HEK293 (cell line): ENCODE results near the gene TMEM170B.

Source experiments
- GLI4 ChIP-seq: fragments of 450-650 bp; formaldehyde crosslinking; IDR thresholded peaks from 2 replicates; pipeline ENCODE4 v1.5.1; 2016; ENCODE audit warnings: missing biosample characterization, missing genetic modification characterization
- GLIS2 ChIP-seq: fragments of 450-650 bp; formaldehyde crosslinking; IDR thresholded peaks from 2 replicates; pipeline ENCODE4 v1.5.1; 2016; ENCODE audit warnings: missing biosample characterization, missing genetic modification characterization
- HOXD13 ChIP-seq: sonication (generic); formaldehyde crosslinking; IDR thresholded peaks from 2 replicates; pipeline ENCODE4 v1.8.0; 2022; ENCODE audit warnings: missing genetic modification reagents, borderline replicate concordance
- KLF16 ChIP-seq: fragments of 450-650 bp; formaldehyde crosslinking; IDR thresholded peaks from 2 replicates; pipeline ENCODE4 v1.5.1; 2017; ENCODE audit warnings: missing biosample characterization, missing genetic modification characterization
- PATZ1 ChIP-seq: fragments of 450-650 bp; formaldehyde crosslinking; IDR thresholded peaks from 2 replicates; pipeline ENCODE4 v1.5.1; 2016; ENCODE audit warnings: missing biosample characterization, missing genetic modification characterization
- SCRT2 ChIP-seq: fragments of 450-650 bp; formaldehyde crosslinking; IDR thresholded peaks from 2 replicates; pipeline ENCODE4 v1.5.1; 2016; ENCODE audit warnings: missing biosample characterization, missing genetic modification characterization
- SP2 ChIP-seq: fragments of 450-650 bp; formaldehyde crosslinking; IDR thresholded peaks from 2 replicates; pipeline ENCODE4 v1.5.1; 2016; ENCODE audit warnings: missing biosample characterization, missing genetic modification characterization
- ZBTB20 ChIP-seq: fragments of 450-650 bp; formaldehyde crosslinking; IDR thresholded peaks from 2 replicates; pipeline ENCODE4 v1.5.1; 2016; ENCODE audit warnings: missing biosample characterization, missing genetic modification characterization
- ZBTB7A ChIP-seq: fragments of 450-650 bp; formaldehyde crosslinking; IDR thresholded peaks from 2 replicates; pipeline ENCODE4 v1.5.1; 2016; ENCODE audit warnings: low read depth, missing biosample characterization, missing genetic modification characterization
- ZBTB8A ChIP-seq: fragments of 450-650 bp; formaldehyde crosslinking; IDR thresholded peaks from 2 replicates; pipeline ENCODE4 v1.5.1; 2016; ENCODE audit warnings: missing biosample characterization, missing genetic modification characterization
- ZEB2 ChIP-seq: fragments of 450-650 bp; formaldehyde crosslinking; IDR thresholded peaks from 2 replicates; pipeline ENCODE4 v1.5.1; 2016; ENCODE audit warnings: missing biosample characterization, missing genetic modification characterization
- ZNF266 ChIP-seq: fragments of 450-650 bp; formaldehyde crosslinking; IDR thresholded peaks from 2 replicates; pipeline ENCODE4 v1.5.1; 2016; ENCODE audit warnings: missing biosample characterization, missing genetic modification characterization, low read depth
- ZNF341 ChIP-seq: fragments of 450-650 bp; formaldehyde crosslinking; IDR thresholded peaks from 2 replicates; pipeline ENCODE4; 2016; ENCODE audit warnings: low read depth, missing biosample characterization, missing genetic modification characterization
- ZNF473 ChIP-seq: fragments of 450-650 bp; formaldehyde crosslinking; IDR thresholded peaks from 2 replicates; pipeline ENCODE4 v1.5.1; 2017; ENCODE audit warnings: missing biosample characterization, missing genetic modification characterization
- ZNF600 ChIP-seq: fragments of 450-650 bp; formaldehyde crosslinking; IDR thresholded peaks from 2 replicates; pipeline ENCODE4 v1.5.1; 2016; ENCODE audit warnings: missing biosample characterization, missing genetic modification characterization
- ZNF677 ChIP-seq: fragments of 450-650 bp; IDR thresholded peaks from 2 replicates; pipeline ENCODE4 v1.5.0; 2018; ENCODE audit warnings: missing biosample characterization, mild to moderate bottlenecking, missing genetic modification characterization, moderate library complexity
- ZNF76 ChIP-seq: fragments of 450-650 bp; formaldehyde crosslinking; IDR thresholded peaks from 2 replicates; pipeline ENCODE4; 2016; ENCODE audit warnings: low read depth, missing biosample characterization, missing genetic modification characterization, borderline replicate concordance
- ZNF843 ChIP-seq: fragments of 450-650 bp; formaldehyde crosslinking; IDR thresholded peaks from 2 replicates; pipeline ENCODE4 v1.5.1; 2016; ENCODE audit warnings: missing biosample characterization, missing genetic modification characterization
- ZSCAN30 ChIP-seq: fragments of 450-650 bp; IDR thresholded peaks from 2 replicates; pipeline ENCODE4 v1.5.1; 2018; ENCODE audit warnings: missing biosample characterization, mild to moderate bottlenecking, missing genetic modification characterization, moderate library complexity
- TF ChIP-seq, protein P1 (sequence below): fragments of 450-650 bp; formaldehyde crosslinking; IDR thresholded peaks from 2 replicates; pipeline ENCODE4 v1.5.1; 2016; ENCODE audit warnings: missing biosample characterization, missing genetic modification characterization
- TF ChIP-seq, protein P2 (sequence below): fragments of 450-650 bp; formaldehyde crosslinking; IDR thresholded peaks from 2 replicates; pipeline ENCODE4 v1.5.1; 2017; ENCODE audit warnings: missing biosample characterization, missing genetic modification characterization
- TF ChIP-seq, protein P3 (sequence below): fragments of 450-650 bp; formaldehyde crosslinking; IDR thresholded peaks from 2 replicates; pipeline ENCODE4 v1.5.1; 2017; ENCODE audit warnings: missing biosample characterization, missing genetic modification characterization
- TF ChIP-seq, protein P4 (sequence below): fragments of 450-650 bp; formaldehyde crosslinking; IDR thresholded peaks from 2 replicates; pipeline ENCODE4 v1.5.1; 2016; ENCODE audit warnings: missing biosample characterization, missing genetic modification characterization
- TF ChIP-seq, protein P5 (sequence below): fragments of 450-650 bp; formaldehyde crosslinking; IDR thresholded peaks from 2 replicates; pipeline ENCODE4 v1.5.1; 2016; ENCODE audit warnings: missing biosample characterization, missing genetic modification characterization

The TMEM170B gene

DNA sequence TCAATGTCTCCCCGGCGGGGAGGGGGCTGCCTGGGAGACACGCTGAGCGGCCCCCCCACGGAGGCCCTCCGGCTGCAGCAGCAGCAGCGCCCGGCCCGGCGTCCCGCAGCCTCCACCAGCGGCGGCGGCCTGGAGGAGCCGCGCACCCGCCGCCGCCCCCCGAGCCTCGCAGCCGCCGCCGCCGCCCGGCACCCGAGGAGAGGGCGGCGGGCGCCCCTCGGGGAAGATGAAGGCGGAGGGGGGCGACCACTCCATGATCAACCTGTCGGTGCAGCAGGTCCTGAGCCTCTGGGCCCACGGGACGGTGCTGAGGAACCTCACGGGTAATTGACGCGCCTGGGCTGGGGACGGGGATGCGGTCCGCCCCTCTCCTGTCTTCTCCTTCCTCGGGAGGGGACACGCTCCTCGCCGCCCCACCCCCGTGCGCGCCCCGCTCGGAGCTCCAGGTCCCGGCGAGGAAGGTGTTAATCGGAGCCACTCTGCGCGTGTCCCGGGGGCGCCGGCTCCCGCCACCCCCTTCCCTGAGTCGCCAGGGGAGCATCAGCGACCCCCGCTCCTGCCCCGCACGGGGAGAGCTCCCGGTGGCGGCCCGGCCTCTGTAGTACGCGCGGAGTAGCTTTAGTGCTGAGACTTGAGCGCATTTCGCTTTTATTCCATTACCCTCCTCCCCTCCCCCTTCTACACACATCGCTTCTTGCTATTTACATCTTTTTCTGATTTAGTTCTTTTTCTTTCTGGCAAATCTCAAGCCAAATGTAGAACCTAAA, 686 bp downstream of the TMEM170B start (continued):
- TF ChIP-seq ZBTB7A (tag by site-specific recombination) (0 out of 2 replicates have a peak, but pooled peaks have one; percentile 60), PATZ1 (peak; percentile 71), ZNF473 (tag by site-specific recombination) (no peak), ZNF843 (tag by site-specific recombination) (peak; percentile 31; the same call in 1 of the 2 replicates), ZEB2 (tag by site-specific recombination) (0 out of 2 replicates have a peak, but pooled peaks have one; percentile 33), ZBTB20 (peak; percentile 34; the same call in 1 of the 2 replicates), GLI4 (tag by site-specific recombination) (peak; percentile 43; the same call in 1 of the 2 replicates), ZNF677 (no peak), ZNF76 (tag by site-specific recombination) (peak; percentile 13; the same call in 1 of the 2 replicates), ZSCAN30 (0 out of 2 replicates have a peak, but pooled peaks have one; percentile 16), SCRT2 (0 out of 2 replicates have a peak, but pooled peaks have one; percentile 11), ZNF341 (tag by site-specific recombination) (peak; percentile 71), HOXD13 (no peak), GLIS2 (tag by site-specific recombination) (peak; percentile 77), KLF16 (tag by site-specific recombination) (peak; percentile 46; the same call in 1 of the 2 replicates), ZNF266 (tag by site-specific recombination) (no peak), SP2 (tag by site-specific recombination) (peak; percentile 38), ZBTB8A (tag by site-specific recombination) (peak; percentile 58), ZNF600 (tag by site-specific recombination) (0 out of 2 replicates have a peak, but pooled peaks have one; percentile 28)
- TF ChIP-seq, protein P1, sequence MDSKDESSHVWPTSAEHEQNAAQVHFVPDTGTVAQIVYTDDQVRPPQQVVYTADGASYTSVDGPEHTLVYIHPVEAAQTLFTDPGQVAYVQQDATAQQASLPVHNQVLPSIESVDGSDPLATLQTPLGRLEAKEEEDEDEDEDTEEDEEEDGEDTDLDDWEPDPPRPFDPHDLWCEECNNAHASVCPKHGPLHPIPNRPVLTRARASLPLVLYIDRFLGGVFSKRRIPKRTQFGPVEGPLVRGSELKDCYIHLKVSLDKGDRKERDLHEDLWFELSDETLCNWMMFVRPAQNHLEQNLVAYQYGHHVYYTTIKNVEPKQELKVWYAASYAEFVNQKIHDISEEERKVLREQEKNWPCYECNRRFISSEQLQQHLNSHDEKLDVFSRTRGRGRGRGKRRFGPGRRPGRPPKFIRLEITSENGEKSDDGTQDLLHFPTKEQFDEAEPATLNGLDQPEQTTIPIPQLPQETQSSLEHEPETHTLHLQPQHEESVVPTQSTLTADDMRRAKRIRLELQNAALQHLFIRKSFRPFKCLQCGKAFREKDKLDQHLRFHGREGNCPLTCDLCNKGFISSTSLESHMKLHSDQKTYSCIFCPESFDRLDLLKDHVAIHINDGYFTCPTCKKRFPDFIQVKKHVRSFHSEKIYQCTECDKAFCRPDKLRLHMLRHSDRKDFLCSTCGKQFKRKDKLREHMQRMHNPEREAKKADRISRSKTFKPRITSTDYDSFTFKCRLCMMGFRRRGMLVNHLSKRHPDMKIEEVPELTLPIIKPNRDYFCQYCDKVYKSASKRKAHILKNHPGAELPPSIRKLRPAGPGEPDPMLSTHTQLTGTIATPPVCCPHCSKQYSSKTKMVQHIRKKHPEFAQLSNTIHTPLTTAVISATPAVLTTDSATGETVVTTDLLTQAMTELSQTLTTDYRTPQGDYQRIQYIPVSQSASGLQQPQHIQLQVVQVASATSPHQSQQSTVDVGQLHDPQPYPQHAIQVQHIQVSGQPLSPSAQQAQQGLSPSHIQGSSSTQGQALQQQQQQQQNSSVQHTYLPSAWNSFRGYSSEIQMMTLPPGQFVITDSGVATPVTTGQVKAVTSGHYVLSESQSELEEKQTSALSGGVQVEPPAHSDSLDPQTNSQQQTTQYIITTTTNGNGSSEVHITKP (tag by site-specific recombination) = peak; percentile 33; the same call in 1 of the 2 replicates
- TF ChIP-seq, protein P2, sequence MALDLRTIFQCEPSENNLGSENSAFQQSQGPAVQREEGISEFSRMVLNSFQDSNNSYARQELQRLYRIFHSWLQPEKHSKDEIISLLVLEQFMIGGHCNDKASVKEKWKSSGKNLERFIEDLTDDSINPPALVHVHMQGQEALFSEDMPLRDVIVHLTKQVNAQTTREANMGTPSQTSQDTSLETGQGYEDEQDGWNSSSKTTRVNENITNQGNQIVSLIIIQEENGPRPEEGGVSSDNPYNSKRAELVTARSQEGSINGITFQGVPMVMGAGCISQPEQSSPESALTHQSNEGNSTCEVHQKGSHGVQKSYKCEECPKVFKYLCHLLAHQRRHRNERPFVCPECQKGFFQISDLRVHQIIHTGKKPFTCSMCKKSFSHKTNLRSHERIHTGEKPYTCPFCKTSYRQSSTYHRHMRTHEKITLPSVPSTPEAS = no peak
- TF ChIP-seq, protein P3, sequence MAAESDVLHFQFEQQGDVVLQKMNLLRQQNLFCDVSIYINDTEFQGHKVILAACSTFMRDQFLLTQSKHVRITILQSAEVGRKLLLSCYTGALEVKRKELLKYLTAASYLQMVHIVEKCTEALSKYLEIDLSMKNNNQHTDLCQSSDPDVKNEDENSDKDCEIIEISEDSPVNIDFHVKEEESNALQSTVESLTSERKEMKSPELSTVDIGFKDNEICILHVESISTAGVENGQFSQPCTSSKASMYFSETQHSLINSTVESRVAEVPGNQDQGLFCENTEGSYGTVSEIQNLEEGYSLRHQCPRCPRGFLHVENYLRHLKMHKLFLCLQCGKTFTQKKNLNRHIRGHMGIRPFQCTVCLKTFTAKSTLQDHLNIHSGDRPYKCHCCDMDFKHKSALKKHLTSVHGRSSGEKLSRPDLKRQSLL (tag by site-specific recombination) = peak; percentile 45; the same call in 1 of the 2 replicates
- TF ChIP-seq, protein P4, sequence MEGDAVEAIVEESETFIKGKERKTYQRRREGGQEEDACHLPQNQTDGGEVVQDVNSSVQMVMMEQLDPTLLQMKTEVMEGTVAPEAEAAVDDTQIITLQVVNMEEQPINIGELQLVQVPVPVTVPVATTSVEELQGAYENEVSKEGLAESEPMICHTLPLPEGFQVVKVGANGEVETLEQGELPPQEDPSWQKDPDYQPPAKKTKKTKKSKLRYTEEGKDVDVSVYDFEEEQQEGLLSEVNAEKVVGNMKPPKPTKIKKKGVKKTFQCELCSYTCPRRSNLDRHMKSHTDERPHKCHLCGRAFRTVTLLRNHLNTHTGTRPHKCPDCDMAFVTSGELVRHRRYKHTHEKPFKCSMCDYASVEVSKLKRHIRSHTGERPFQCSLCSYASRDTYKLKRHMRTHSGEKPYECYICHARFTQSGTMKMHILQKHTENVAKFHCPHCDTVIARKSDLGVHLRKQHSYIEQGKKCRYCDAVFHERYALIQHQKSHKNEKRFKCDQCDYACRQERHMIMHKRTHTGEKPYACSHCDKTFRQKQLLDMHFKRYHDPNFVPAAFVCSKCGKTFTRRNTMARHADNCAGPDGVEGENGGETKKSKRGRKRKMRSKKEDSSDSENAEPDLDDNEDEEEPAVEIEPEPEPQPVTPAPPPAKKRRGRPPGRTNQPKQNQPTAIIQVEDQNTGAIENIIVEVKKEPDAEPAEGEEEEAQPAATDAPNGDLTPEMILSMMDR = 0 out of 2 replicates have a peak, but pooled peaks have one; percentile 9
- TF ChIP-seq, protein P5, sequence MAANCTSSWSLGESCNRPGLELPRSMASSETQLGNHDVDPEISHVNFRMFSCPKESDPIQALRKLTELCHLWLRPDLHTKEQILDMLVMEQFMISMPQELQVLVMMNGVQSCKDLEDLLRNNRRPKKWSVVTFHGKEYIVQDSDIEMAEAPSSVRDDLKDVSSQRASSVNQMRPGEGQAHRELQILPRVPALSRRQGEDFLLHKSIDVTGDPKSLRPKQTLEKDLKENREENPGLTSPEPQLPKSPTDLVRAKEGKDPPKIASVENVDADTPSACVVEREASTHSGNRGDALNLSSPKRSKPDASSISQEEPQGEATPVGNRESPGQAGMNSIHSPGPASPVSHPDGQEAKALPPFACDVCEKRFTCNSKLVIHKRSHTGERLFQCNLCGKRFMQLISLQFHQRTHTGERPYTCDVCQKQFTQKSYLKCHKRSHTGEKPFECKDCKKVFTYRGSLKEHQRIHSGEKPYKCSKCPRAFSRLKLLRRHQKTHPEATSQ (tag by site-specific recombination) = 0 out of 2 replicates have a peak, but pooled peaks have one; percentile 38
